GM12878 (cell line): Measurements from ENCODE around the gene PCSK5. TPM values are rescaled to one million over a fixed set of nuclear protein-coding genes. Genes with fewer than 3 reads are reported as not detected.

Experiments used
- ATAC-seq: fragments of 200-7000 bp; cut with Tn5 transposase; 3 replicates; pipeline ENCODE4 v1.9.1; 2020; ENCODE audit warnings: mild to moderate bottlenecking, moderate library complexity
- BruUV-seq: library from RNA; stranded (reverse); fragments of 400-500 nt; replicated peaks from 2 replicates; lab custom pipeline; 2021; lab: Mats Ljungman, UMichigan
- CTCF ChIA-PET: fragments of 300-600 bp; sonication (Branson Sonifier 250); formaldehyde crosslinking; extraction: SDS; loops from one replicate; lab custom pipeline; 2021; ENCODE audit warnings: inconsistent platforms; lab: Yijun Ruan, JAX
- POLR2A ChIA-PET: fragments of 350-600 bp; formaldehyde crosslinking; extraction: SDS; loops from one replicate; lab custom pipeline; 2021; ENCODE audit warnings: inconsistent platforms; lab: Charles Lee
- RAD21 ChIA-PET: fragments of 300-600 bp; sonication (Branson Sonifier 250); formaldehyde crosslinking; loops from one replicate; lab custom pipeline; 2023; ENCODE audit warnings: antibody characterized with exemption; ENCODE audit not compliant: unreplicated experiment; lab: Charles Lee
- SMC1A ChIA-PET: fragments of 300-600 bp; sonication (Branson Sonifier 250); formaldehyde crosslinking; loops from one replicate; lab custom pipeline; 2023; ENCODE audit not compliant: unreplicated experiment, uncharacterized antibody; lab: Charles Lee
- DNase-seq: peaks from one replicate; pipeline ENCODE4 v3.0.0-alpha.2; 2011; ENCODE audit warnings: low read depth, low spot score
- FAIRE-seq: peaks from 3 replicates; lab custom pipeline; 2011; peaks lifted over from hg19 to GRCh38; lab: Jason Lieb, UNC
- H2AFZ ChIP-seq: 2 replicates; pipeline ENCODE4 v1.6.0; 2011; ENCODE audit warnings: low read depth, low read length, control low read depth; ENCODE audit not compliant: control insufficient read depth
- H3K27ac ChIP-seq: 2 replicates; pipeline ENCODE4 v1.5.1; 2011; ENCODE audit warnings: control low read depth; ENCODE audit not compliant: control insufficient read depth, insufficient read depth
- H3K27me3 ChIP-seq, 2 experiments: replicated peaks in 1 of 2; 2 replicates each; pipeline versions ENCODE4 v1.6.0 to v1.6.1; 2011; ENCODE audit warnings: low read length in 1 of 2; ENCODE audit not compliant: control insufficient read depth in 2 of 2, insufficient read depth in 2 of 2
- H3K36me3 ChIP-seq, 2 experiments: 2 replicates each; pipeline ENCODE4 v1.5.1; 2011; ENCODE audit warnings: low read length in 1 of 2; ENCODE audit not compliant: control insufficient read depth in 2 of 2, insufficient read depth in 2 of 2
- H3K4me1 ChIP-seq: 2 replicates; pipeline ENCODE4 v1.6.1; 2011; ENCODE audit warnings: mild to moderate bottlenecking, low read length, moderate library complexity, mixed read lengths; ENCODE audit not compliant: control insufficient read depth, insufficient read depth
- H3K4me2 ChIP-seq: 2 replicates; pipeline ENCODE4 v1.6.0; 2011; ENCODE audit warnings: control low read depth; ENCODE audit not compliant: control insufficient read depth, insufficient read depth
- H3K4me3 ChIP-seq: fragments of 200-600 bp; sonication (generic); 2 replicates; pipeline ENCODE4 v1.5.1; 2016
- H3K79me2 ChIP-seq: 2 replicates; pipeline ENCODE4 v1.6.0; 2011; ENCODE audit warnings: low read length; ENCODE audit not compliant: control insufficient read depth, insufficient read depth
- H3K9ac ChIP-seq: 2 replicates; pipeline ENCODE4 v1.8.0; 2011; ENCODE audit warnings: low read length, control low read depth, mixed read lengths; ENCODE audit not compliant: control insufficient read depth, insufficient read depth
- H3K9me3 ChIP-seq: replicated peaks from 3 replicates; pipeline ENCODE4 v1.5.1; 2011; ENCODE audit warnings: mild to moderate bottlenecking, low read length; ENCODE audit not compliant: control insufficient read depth, insufficient read depth
- H4K20me1 ChIP-seq: 2 replicates; pipeline ENCODE4 v1.6.0; 2011; ENCODE audit not compliant: control insufficient read depth, insufficient read depth
- ATF7 ChIP-seq: fragments of 450-650 bp; IDR thresholded peaks from 2 replicates; pipeline ENCODE4 v1.6.1; 2016; ENCODE audit warnings: low read depth, mild to moderate bottlenecking
- BCL11A ChIP-seq: IDR thresholded peaks from 2 replicates; pipeline ENCODE4 v1.6.1; 2011; ENCODE audit warnings: low read depth, low read length
- CHD1 ChIP-seq: IDR thresholded peaks from 2 replicates; pipeline ENCODE4 v1.6.1; 2012; ENCODE audit warnings: low read depth, low read length, improper control_type of control experiment
- EGR1 ChIP-seq, 2 experiments: IDR thresholded peaks; 1 replicate in 1 of 2; 2 replicates in 1 of 2; pipeline ENCODE4 v1.6.1; 2011 to 2012; ENCODE audit warnings: low read depth in 2 of 2, low read length in 2 of 2, borderline replicate concordance in 1 of 2, mild to moderate bottlenecking in 1 of 2, moderate library complexity in 1 of 2
- IRF5 ChIP-seq: fragments of 450-650 bp; IDR thresholded peaks from 2 replicates; pipeline ENCODE4 v1.6.1; 2017; ENCODE audit warnings: borderline replicate concordance
- KLF5 ChIP-seq: fragments of 450-650 bp; IDR thresholded peaks from 2 replicates; pipeline ENCODE4 v1.6.1; 2014; ENCODE audit warnings: mild to moderate bottlenecking; ENCODE audit not compliant: partially characterized antibody
- MTA3 ChIP-seq: IDR thresholded peaks from 2 replicates; pipeline ENCODE4 v1.6.1; 2012; ENCODE audit warnings: low read length, inconsistent platforms, borderline replicate concordance
- MXI1 ChIP-seq: fragments of 150-350 bp; IDR thresholded peaks from 2 replicates; pipeline ENCODE4 v1.6.1; 2011; ENCODE audit warnings: low read depth, mild to moderate bottlenecking, inconsistent platforms, low read length, improper control_type of control experiment
- NFXL1 ChIP-seq: fragments of 450-650 bp; IDR thresholded peaks from 2 replicates; pipeline ENCODE4 v1.6.1; 2017; ENCODE audit warnings: antibody characterized with exemption, mild to moderate bottlenecking, borderline replicate concordance
- POLR2A ChIP-seq: IDR thresholded peaks from 2 replicates; pipeline ENCODE4 v1.6.1; 2011; ENCODE audit warnings: low read depth, mild to moderate bottlenecking, low read length
- RB1 ChIP-seq: fragments of 450-650 bp; formaldehyde crosslinking; IDR thresholded peaks from 2 replicates; pipeline ENCODE4 v1.6.1; 2017; ENCODE audit warnings: mild to moderate bottlenecking, borderline replicate concordance
- RUNX3 ChIP-seq: IDR thresholded peaks from 2 replicates; pipeline ENCODE4 v1.6.1; 2012; ENCODE audit warnings: low read length, inconsistent platforms
- SPI1 ChIP-seq: IDR thresholded peaks from 2 replicates; pipeline ENCODE4 v1.6.1; 2011; ENCODE audit warnings: low read depth, mild to moderate bottlenecking, low read length, moderate library complexity, borderline replicate concordance; ENCODE audit not compliant: insufficient read depth
- STAT3 ChIP-seq: IDR thresholded peaks from 2 replicates; pipeline ENCODE4 v1.6.1; 2011; ENCODE audit warnings: low read depth, low read length, improper control_type of control experiment
- SUPT20H ChIP-seq: IDR thresholded peaks from 2 replicates; pipeline ENCODE4 v1.6.1; 2011; ENCODE audit warnings: low read depth, mild to moderate bottlenecking, low read length, moderate library complexity, borderline replicate concordance; ENCODE audit not compliant: control insufficient read depth
- YBX1 ChIP-seq: fragments of 450-650 bp; IDR thresholded peaks from 2 replicates; pipeline ENCODE4 v1.6.1; 2016; ENCODE audit warnings: antibody characterized with exemption
- ZBTB11 ChIP-seq: fragments of 450-650 bp; formaldehyde crosslinking; IDR thresholded peaks from 2 replicates; pipeline ENCODE4 v1.5.0; 2022; ENCODE audit warnings: mild to moderate bottlenecking, missing genetic modification characterization
- ZBTB40 ChIP-seq: fragments of 450-650 bp; IDR thresholded peaks from 2 replicates; pipeline ENCODE4 v1.6.1; 2016; ENCODE audit warnings: mild to moderate bottlenecking, moderate library complexity, borderline replicate concordance
- WGBS: methylation state at CpG from one replicate; pipeline ENCODE4 v1.1.6; 2016; ENCODE audit warnings: low lambda C conversion rate; ENCODE audit not compliant: insufficient replicate concordance, insufficient coverage; ENCODE audit errors: missing lambda C conversion rate; 5-methylcytosine and 5-hydroxymethylcytosine counted together
- in situ Hi-C: fragments of 300-500 bp; cut with MboI; formaldehyde crosslinking; loops from 9 replicates; pipeline ENCODE4 v1.14.3; 2018; ENCODE audit warnings: mixed read lengths
- intact Hi-C: fragments of 100-400 bp; cut with micrococcal nuclease; formaldehyde crosslinking; loops from one replicate; pipeline ENCODE4 v1.14.2; 2022; ENCODE audit not compliant: unreplicated experiment
- polyA plus RNA-seq, 11 experiments: library from polyadenylated mRNA; depleted of rRNA in 4 of 11; unstranded in 6 of 11; stranded (reverse) in 5 of 11; fragments of >200 nt; fragmentation: Nextera tagmentation in 4 of 11; fragmentation: Illumina TruSeq in 1 of 11; extraction: Ambion mirVana in 4 of 11; extraction: Trizol in 1 of 11; gene quantifications; 1 replicate in 1 of 11; 2 replicates in 10 of 11; pipeline versions ENCODE4 v1.2.1 to v1.2.3, GENCODE V29; 2011 to 2016; ENCODE audit warnings: inconsistent platforms in 2 of 11, missing spikeins in 2 of 11, low read depth in 1 of 11
- total RNA-seq, 4 experiments: library from RNA; depleted of rRNA in 3 of 4; stranded (reverse); fragments of >200 nt in 3 of 4; fragmentation: Illumina TruSeq in 1 of 4; extraction: Trizol in 1 of 4; gene quantifications; 2 replicates each; pipeline versions ENCODE4 v1.2.1 to v1.2.3, GENCODE V29; 2013 to 2021

Gene PCSK5
- total and polyA plus RNA-seq, 10 of the 15 experiments (the other 5 are each of a cell fraction or from before 2014, with no cell fraction given): 0.01 to 0.13 (median 0.04) TPM; not detected in 3

- Histone ChIP-seq H3K4me3 (no peak overlapping the region), H3K9me3 (no peaks in the 10 kb centered on the region), H3K79me2 (no peaks in the 10 kb centered on the region), H4K20me1 (no peaks in the 10 kb centered on the region), H3K36me3 (no peaks in the 10 kb centered on the region), H3K27ac (no peak overlapping the region), H3K4me2 (no peak overlapping the region), H3K27me3 (no peaks in the 10 kb centered on the region; a peak in 1 of 4 replicates), H3K4me1 (no peaks in the 10 kb centered on the region), H2AFZ (no peak overlapping the region), H3K9ac (no peak overlapping the region)
- 49% methylated on average over 4 of the region's 4 CpGs for WGBS
- POLR2A ChIA-PET: no interaction called here
- RAD21 ChIA-PET: no interaction called here
- intact Hi-C loops: no loop called here
- in situ Hi-C loops: no loop called here
- SMC1A ChIA-PET: interaction anchor here (1.0 kb wide), 1 partner anchor 396 kb away, joined by 3 read pairs; no protein-coding TSS in a partner anchor
- FAIRE-seq (no peak), DNase-seq (no peak), ATAC-seq (no peak)
- BruUV-seq: no TSS peak
- CTCF ChIA-PET: interaction anchor here (0.5 kb wide), 1 partner anchor 13 kb away, joined by 3 read pairs; no protein-coding TSS in a partner anchor
- no peak for TF ChIP-seq STAT3
- no peak for TF ChIP-seq NFXL1
- TF ChIP-seq MXI1: no peak
- TF ChIP-seq MTA3: no peak
- TF ChIP-seq KLF5: no peak
- no peak for TF ChIP-seq POLR2A
- no peak for TF ChIP-seq ATF7
- TF ChIP-seq ZBTB40: no peak
- TF ChIP-seq IRF5: no peak
- no peak for TF ChIP-seq RB1
- no peak for TF ChIP-seq SUPT20H
- no peak for TF ChIP-seq EGR1 (IDR thresholded peaks at IDR 0.05; ENCODE audit: borderline replicate concordance in 1 of 2, low read depth in 2 of 2, low read length in 2 of 2)
- no peak for TF ChIP-seq RUNX3
- TF ChIP-seq ZBTB11 (CRISPR knock-in tag): no peak
- no peak for TF ChIP-seq BCL11A
- TF ChIP-seq CHD1: no peak
- TF ChIP-seq YBX1: no peak
- no peak for TF ChIP-seq SPI1
Measured at GRCh38 chr9:76200745-76201144, 310.3 kb downstream of the PCSK5 start.
